ENCODE measurements around the gene LUC7L3.

The LUC7L3 gene

DNA sequence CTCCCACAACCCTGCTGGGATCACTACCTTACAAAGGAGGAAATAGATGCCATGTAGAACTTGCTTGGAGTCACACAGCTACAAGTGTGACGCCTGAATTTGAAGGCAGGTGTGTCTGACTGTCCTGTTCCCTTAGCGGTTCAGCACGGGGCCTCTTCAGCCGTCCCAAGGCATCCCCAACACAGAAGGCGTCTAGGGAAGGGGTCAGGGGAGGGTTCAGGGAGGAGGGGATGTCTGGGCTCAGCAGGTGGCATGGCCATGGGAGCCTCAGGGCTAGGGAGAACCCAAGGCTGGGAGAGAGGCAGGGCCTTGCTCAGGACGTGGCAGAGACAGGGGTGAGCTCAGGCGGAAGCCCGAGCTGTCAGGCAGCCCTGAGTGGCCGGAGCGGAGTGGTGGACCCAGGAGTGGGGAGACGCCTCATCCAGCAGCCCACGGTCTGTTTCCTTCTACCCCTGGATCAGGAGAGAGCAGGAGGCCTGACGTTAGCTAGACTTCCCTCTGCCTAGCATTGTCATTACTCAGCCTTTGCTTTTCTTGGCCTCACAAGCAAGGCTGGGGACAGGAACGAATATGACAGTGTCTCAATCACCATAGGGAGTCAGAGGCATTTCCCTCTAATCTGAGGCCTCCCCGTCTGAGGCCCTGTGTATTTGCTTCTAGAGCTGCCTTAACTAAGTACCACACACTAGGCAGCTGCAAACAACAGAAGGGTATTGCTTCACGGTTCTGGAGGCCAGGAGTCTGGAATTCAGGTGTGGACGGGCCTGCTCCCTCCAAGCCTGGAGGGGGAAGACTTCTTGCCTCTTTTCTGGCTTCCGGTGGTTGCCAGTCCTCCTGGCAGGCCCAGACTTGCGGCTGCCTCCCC is 79.3 kb downstream of the LUC7L3 start:
- no peaks in the 10 kb centered on the region for H3K27me3 ChIP-seq (ENCODE audit: insufficient read depth, poor library complexity, severe bottlenecking)
- TF ChIP-seq, protein P1, sequence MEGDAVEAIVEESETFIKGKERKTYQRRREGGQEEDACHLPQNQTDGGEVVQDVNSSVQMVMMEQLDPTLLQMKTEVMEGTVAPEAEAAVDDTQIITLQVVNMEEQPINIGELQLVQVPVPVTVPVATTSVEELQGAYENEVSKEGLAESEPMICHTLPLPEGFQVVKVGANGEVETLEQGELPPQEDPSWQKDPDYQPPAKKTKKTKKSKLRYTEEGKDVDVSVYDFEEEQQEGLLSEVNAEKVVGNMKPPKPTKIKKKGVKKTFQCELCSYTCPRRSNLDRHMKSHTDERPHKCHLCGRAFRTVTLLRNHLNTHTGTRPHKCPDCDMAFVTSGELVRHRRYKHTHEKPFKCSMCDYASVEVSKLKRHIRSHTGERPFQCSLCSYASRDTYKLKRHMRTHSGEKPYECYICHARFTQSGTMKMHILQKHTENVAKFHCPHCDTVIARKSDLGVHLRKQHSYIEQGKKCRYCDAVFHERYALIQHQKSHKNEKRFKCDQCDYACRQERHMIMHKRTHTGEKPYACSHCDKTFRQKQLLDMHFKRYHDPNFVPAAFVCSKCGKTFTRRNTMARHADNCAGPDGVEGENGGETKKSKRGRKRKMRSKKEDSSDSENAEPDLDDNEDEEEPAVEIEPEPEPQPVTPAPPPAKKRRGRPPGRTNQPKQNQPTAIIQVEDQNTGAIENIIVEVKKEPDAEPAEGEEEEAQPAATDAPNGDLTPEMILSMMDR (IDR thresholded peaks at IDR 0.05; ENCODE audit: insufficient read depth, low read length), result no peak
- TF ChIP-seq POLR2AphosphoS5 (IDR thresholded peaks at IDR 0.05; ENCODE audit: low read depth) (no peak), SPI1 (IDR thresholded peaks at IDR 0.05; ENCODE audit: borderline replicate concordance, low read depth) (no peak), GABPA (IDR thresholded peaks at IDR 0.05; ENCODE audit: low read depth) (no peak)
- TF ChIP-seq, protein P2, sequence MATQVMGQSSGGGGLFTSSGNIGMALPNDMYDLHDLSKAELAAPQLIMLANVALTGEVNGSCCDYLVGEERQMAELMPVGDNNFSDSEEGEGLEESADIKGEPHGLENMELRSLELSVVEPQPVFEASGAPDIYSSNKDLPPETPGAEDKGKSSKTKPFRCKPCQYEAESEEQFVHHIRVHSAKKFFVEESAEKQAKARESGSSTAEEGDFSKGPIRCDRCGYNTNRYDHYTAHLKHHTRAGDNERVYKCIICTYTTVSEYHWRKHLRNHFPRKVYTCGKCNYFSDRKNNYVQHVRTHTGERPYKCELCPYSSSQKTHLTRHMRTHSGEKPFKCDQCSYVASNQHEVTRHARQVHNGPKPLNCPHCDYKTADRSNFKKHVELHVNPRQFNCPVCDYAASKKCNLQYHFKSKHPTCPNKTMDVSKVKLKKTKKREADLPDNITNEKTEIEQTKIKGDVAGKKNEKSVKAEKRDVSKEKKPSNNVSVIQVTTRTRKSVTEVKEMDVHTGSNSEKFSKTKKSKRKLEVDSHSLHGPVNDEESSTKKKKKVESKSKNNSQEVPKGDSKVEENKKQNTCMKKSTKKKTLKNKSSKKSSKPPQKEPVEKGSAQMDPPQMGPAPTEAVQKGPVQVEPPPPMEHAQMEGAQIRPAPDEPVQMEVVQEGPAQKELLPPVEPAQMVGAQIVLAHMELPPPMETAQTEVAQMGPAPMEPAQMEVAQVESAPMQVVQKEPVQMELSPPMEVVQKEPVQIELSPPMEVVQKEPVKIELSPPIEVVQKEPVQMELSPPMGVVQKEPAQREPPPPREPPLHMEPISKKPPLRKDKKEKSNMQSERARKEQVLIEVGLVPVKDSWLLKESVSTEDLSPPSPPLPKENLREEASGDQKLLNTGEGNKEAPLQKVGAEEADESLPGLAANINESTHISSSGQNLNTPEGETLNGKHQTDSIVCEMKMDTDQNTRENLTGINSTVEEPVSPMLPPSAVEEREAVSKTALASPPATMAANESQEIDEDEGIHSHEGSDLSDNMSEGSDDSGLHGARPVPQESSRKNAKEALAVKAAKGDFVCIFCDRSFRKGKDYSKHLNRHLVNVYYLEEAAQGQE (IDR thresholded peaks at IDR 0.05; ENCODE audit: insufficient replicate concordance, low read depth), result no peak
- DNase-seq (ENCODE audit: low read depth in 1 of 2, low spot score in 1 of 2), result no peak
- no peak overlapping the region for H3K27ac ChIP-seq (replicated peaks)
- H3K4me3 ChIP-seq (replicated peaks; ENCODE audit: insufficient read depth, low read length), result no peak overlapping the region

DNA sequence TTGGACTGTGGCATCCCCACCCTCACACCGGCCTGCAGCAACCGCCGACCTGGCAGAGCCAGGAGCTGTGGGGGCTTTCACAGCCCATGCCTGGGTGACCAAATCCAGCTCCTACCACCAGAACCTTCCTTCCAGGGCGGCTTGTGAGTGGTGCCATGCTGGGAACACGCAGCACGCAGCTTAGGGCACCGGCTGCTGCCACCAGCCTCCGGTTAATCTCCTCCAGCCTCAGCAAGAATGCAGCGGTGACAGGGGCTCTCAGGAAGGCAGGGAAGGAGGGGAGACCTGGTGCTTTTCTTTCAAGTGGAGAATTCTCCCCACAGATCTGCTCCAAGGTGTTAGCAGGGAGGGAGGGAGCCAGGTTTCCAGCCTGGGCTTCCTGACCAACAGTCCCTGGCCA is 80.2 kb downstream of the LUC7L3 start:
- DNase-seq (ENCODE audit: low read depth in 1 of 2, low spot score in 1 of 2), result no peak
- no peaks in the 10 kb centered on the region for H3K27me3 ChIP-seq (ENCODE audit: insufficient read depth, poor library complexity, severe bottlenecking)
- TF ChIP-seq SPI1 (IDR thresholded peaks at IDR 0.05; ENCODE audit: borderline replicate concordance, low read depth), result no peak
- TF ChIP-seq, protein P1 (IDR thresholded peaks at IDR 0.05; ENCODE audit: insufficient read depth, low read length), result no peak
- H3K4me3 ChIP-seq (replicated peaks; ENCODE audit: insufficient read depth, low read length), result no peak overlapping the region
- H3K27ac ChIP-seq (replicated peaks), result no peak overlapping the region

DNA sequence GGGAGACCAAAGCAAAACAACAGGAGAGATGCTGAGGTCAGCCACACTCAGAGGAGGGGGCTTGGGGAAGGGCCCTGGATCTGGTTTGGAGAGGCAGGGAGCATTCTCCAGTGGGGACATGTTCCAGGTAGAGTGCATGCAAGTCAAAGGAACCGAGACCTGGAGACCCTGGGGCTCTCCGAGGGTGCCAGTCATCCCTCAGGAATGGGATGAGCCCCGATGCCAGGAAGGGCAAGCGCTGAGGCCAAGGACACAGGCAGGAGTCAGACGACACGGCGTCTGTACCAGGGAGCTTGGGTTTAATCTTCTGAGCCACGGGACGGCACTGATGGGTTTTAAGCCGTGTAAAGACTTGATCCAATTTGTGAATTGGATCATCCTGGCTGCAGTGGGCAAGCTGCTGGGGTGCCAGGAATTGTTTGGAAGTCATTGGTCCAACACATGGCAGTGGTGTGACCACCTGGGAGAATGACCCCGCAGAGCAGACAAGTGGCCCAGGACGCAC is 80.8 kb downstream of the LUC7L3 start:
- H3K27ac ChIP-seq (replicated peaks), result no peak overlapping the region
- no peaks in the 10 kb centered on the region for H3K27me3 ChIP-seq (ENCODE audit: insufficient read depth, poor library complexity, severe bottlenecking)
- TF ChIP-seq, protein P1 (IDR thresholded peaks at IDR 0.05; ENCODE audit: insufficient read depth, low read length), result no peak
- no peak for TF ChIP-seq POLR2AphosphoS5 (IDR thresholded peaks at IDR 0.05; ENCODE audit: low read depth)
- TF ChIP-seq GABPA (IDR thresholded peaks at IDR 0.05; ENCODE audit: low read depth), result no peak
- no peak for TF ChIP-seq SPI1 (IDR thresholded peaks at IDR 0.05; ENCODE audit: borderline replicate concordance, low read depth)
- TF ChIP-seq, protein P2 (IDR thresholded peaks at IDR 0.05; ENCODE audit: insufficient replicate concordance, low read depth), result no peak
- H3K4me3 ChIP-seq (replicated peaks; ENCODE audit: insufficient read depth, low read length), result no peak overlapping the region
- DNase-seq (ENCODE audit: low read depth in 1 of 2, low spot score in 1 of 2), result no peak
